SK-N-SH (cell line): ENCODE data around the gene LHX6. TPM values are rescaled to one million over a fixed set of nuclear protein-coding genes. Genes with fewer than 3 reads are reported as not detected.

Source experiments
- CTCF ChIA-PET: fragments of 300-600, 350-600 bp; formaldehyde crosslinking; extraction: SDS; loops from one replicate; lab custom pipeline; 2021; lab: Yijun Ruan, JAX
- POLR2A ChIA-PET: fragments of 350-600 bp; sonication (Branson Sonifier 250); formaldehyde crosslinking; extraction: SDS; loops from one replicate; lab custom pipeline; 2020; ENCODE audit warnings: antibody characterized with exemption, inconsistent platforms; lab: Yijun Ruan, JAX
- DNase-seq: peaks from one replicate; pipeline ENCODE4 v3.0.0; 2012
- H2AFZ ChIP-seq: fragments of 200-600 bp; sonication (generic); 2 replicates; pipeline ENCODE4 v1.8.1; 2016; ENCODE audit warnings: antibody characterized with exemption, mild to moderate bottlenecking, low read depth
- H3F3A ChIP-seq: fragments of 200-600 bp; sonication (generic); replicated peaks from 2 replicates; pipeline ENCODE3; 2016; ENCODE audit warnings: antibody characterized with exemption, mild to moderate bottlenecking; ENCODE audit not compliant: insufficient read depth
- H3K27ac ChIP-seq, 2 experiments: fragments of 200-500 bp in 1 of 2; fragments of 200-600 bp in 1 of 2; sonication (Bioruptor generic) in 1 of 2; sonication (generic), shearing (Covaris generic) in 1 of 2; 2 replicates each; pipeline versions ENCODE4 v1.5.1 to v1.6.1; 2014 to 2016; ENCODE audit warnings: low read depth in 2 of 2, inconsistent platforms in 1 of 2, low read length in 1 of 2, mild to moderate bottlenecking in 1 of 2, mixed read lengths in 1 of 2
- H3K27me3 ChIP-seq: fragments of 200-600 bp; sonication (generic), shearing (Covaris generic); 2 replicates; pipeline ENCODE4 v1.6.1; 2016; ENCODE audit warnings: mixed run types; ENCODE audit not compliant: insufficient read depth
- H3K36me3 ChIP-seq, 2 experiments: fragments of 200-500 bp in 1 of 2; fragments of 200-600 bp in 1 of 2; sonication (Bioruptor generic) in 1 of 2; sonication (generic) in 1 of 2; replicated peaks in 1 of 2; 2 replicates each; pipeline versions ENCODE3 to v1.5.1; 2014 to 2016; ENCODE audit warnings: low read length in 1 of 2, mild to moderate bottlenecking in 1 of 2; ENCODE audit not compliant: insufficient read depth in 2 of 2, control insufficient read depth in 1 of 2
- H3K4me1 ChIP-seq, 2 experiments: fragments of 200-500 bp in 1 of 2; fragments of 200-600 bp in 1 of 2; sonication (Bioruptor generic) in 1 of 2; sonication (generic), shearing (Covaris generic) in 1 of 2; 2 replicates each; pipeline versions ENCODE4 v1.5.1 to v1.6.1; 2014 to 2016; ENCODE audit warnings: low read depth in 1 of 2, low read length in 1 of 2, mixed run types in 1 of 2; ENCODE audit not compliant: insufficient read depth in 2 of 2, control insufficient read depth in 1 of 2
- H3K4me2 ChIP-seq: fragments of 200-600 bp; sonication (generic), shearing (Covaris generic); 2 replicates; pipeline ENCODE4 v1.6.1; 2017; ENCODE audit warnings: mixed run types
- H3K4me3 ChIP-seq, 2 experiments: fragments of 200-500 bp in 1 of 2; fragments of 200-600 bp in 1 of 2; sonication (Bioruptor generic) in 1 of 2; sonication (generic), shearing (Covaris generic) in 1 of 2; 2 replicates each; pipeline versions ENCODE4 v1.5.1 to v1.8.1; 2014 to 2016; ENCODE audit warnings: low read depth in 2 of 2, inconsistent platforms in 1 of 2, low read length in 1 of 2, mild to moderate bottlenecking in 1 of 2, mixed read lengths in 1 of 2, moderate library complexity in 1 of 2
- H3K79me2 ChIP-seq: fragments of 200-600 bp; sonication (generic); 2 replicates; pipeline ENCODE4 v1.8.1; 2017; ENCODE audit warnings: mild to moderate bottlenecking; ENCODE audit not compliant: insufficient read depth
- H3K9ac ChIP-seq: fragments of 200-600 bp; sonication (generic); 2 replicates; pipeline ENCODE4 v1.6.1; 2017; ENCODE audit warnings: mixed run types
- H3K9me2 ChIP-seq: fragments of 200-600 bp; sonication (generic); 2 replicates; pipeline ENCODE4 v1.6.1; 2017; ENCODE audit warnings: mixed run types
- H3K9me3 ChIP-seq: fragments of 200-600 bp; sonication (generic); 2 replicates; pipeline ENCODE4 v1.6.1; 2017; ENCODE audit warnings: mixed run types, mild to moderate bottlenecking, moderate library complexity
- H4K20me1 ChIP-seq: fragments of 200-600 bp; sonication (generic); 2 replicates; pipeline ENCODE4 v1.6.1; 2017; ENCODE audit warnings: mild to moderate bottlenecking, mixed run types; ENCODE audit not compliant: insufficient read depth
- ELF1 ChIP-seq: IDR thresholded peaks from 2 replicates; pipeline ENCODE4 v1.4.0; 2012
- EP300 ChIP-seq, 2 experiments: IDR thresholded peaks; 2 replicates each; pipeline versions ENCODE4 v1.4.0 to v1.6.1; 2012; ENCODE audit warnings: borderline replicate concordance in 1 of 2, low read depth in 1 of 2, low read length in 1 of 2
- FOSL2 ChIP-seq: IDR thresholded peaks from 2 replicates; pipeline ENCODE4 v1.4.0; 2012; ENCODE audit warnings: low read depth, mild to moderate bottlenecking, moderate library complexity, borderline replicate concordance
- FOXM1 ChIP-seq: IDR thresholded peaks from 2 replicates; pipeline ENCODE4 v1.4.0; 2012; ENCODE audit warnings: low read depth, mild to moderate bottlenecking
- GABPA ChIP-seq: IDR thresholded peaks from 2 replicates; pipeline ENCODE4 v1.4.0; 2012; ENCODE audit warnings: low read depth, mild to moderate bottlenecking
- MXI1 ChIP-seq: IDR thresholded peaks from 2 replicates; pipeline ENCODE4 v1.6.1; 2012; ENCODE audit warnings: mild to moderate bottlenecking, low read depth, low read length, improper control_type of control experiment
- RAD21 ChIP-seq: IDR thresholded peaks from 2 replicates; pipeline ENCODE4 v1.6.1; 2012; ENCODE audit warnings: mild to moderate bottlenecking, low read length
- RCOR1 ChIP-seq: fragments of 150-350 bp; IDR thresholded peaks from 2 replicates; pipeline ENCODE4 v1.6.1; 2017; ENCODE audit warnings: antibody characterized with exemption, low read length
- RFX5 ChIP-seq: IDR thresholded peaks from 2 replicates; pipeline ENCODE4 v1.6.1; 2012; ENCODE audit warnings: mild to moderate bottlenecking, improper control_type of control experiment, low read length
- SIN3A ChIP-seq: IDR thresholded peaks from 2 replicates; pipeline ENCODE4 v1.6.1; 2012; ENCODE audit warnings: low read depth, mild to moderate bottlenecking, low read length, moderate library complexity, borderline replicate concordance
- SMC3 ChIP-seq: IDR thresholded peaks from 2 replicates; pipeline ENCODE4 v1.6.1; 2012; ENCODE audit warnings: low read depth, low read length, improper control_type of control experiment
- TCF12 ChIP-seq: IDR thresholded peaks from 2 replicates; pipeline ENCODE4 v1.4.0; 2012
- WGBS: methylation state at CpG from one replicate; pipeline ENCODE4 v1.1.6; 2017; ENCODE audit warnings: low lambda C conversion rate; 5-methylcytosine and 5-hydroxymethylcytosine counted together
- polyA plus RNA-seq, 3 experiments: library from polyadenylated mRNA; depleted of rRNA; stranded (reverse); fragments of >200 nt; gene quantifications; 2 replicates each; pipeline ENCODE4 v1.2.3, GENCODE V29; 2012
- TF ChIP-seq, protein P1 (sequence below): fragments of 150-350 bp; IDR thresholded peaks from 2 replicates; pipeline ENCODE4 v1.6.1; 2016; ENCODE audit warnings: mild to moderate bottlenecking, low read depth, low read length
- TF ChIP-seq, protein P2 (sequence below): IDR thresholded peaks from 2 replicates; pipeline ENCODE4 v1.4.0; 2012; ENCODE audit warnings: low read depth, borderline replicate concordance
- TF ChIP-seq, protein P3 (sequence below): fragments of 150-350 bp; IDR thresholded peaks from 2 replicates; pipeline ENCODE4 v1.6.1; 2017; ENCODE audit warnings: antibody characterized with exemption, low read length, low read depth, borderline replicate concordance
- TF ChIP-seq, protein P4 (sequence below): IDR thresholded peaks from 2 replicates; pipeline ENCODE4; 2012
- TF ChIP-seq, protein P5 (sequence below): IDR thresholded peaks from 2 replicates; pipeline ENCODE4 v1.4.0; 2012; ENCODE audit warnings: low read depth, borderline replicate concordance

LHX6 gene
- polyA plus RNA-seq, 1 of the 3 experiments (the other 2 are of a cell fraction): 0.02 TPM

DNA sequence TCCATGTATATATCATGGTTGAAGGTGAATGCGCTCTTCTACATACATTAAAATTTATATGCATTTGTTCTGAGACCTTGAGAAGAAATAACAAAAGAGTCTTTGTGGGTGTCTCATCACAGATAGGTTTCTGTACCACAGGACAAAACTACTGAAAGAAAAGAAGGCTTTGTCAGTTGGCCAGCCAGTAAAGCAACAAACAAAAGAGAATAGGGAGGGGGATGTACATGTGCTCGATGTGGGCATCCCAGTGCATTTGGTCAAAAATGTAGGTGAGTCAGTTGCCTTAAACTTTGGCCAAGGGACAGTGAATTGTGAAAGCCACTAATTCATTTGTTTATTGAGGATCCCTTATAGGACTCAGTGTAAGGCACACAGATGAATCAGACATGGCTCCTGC lies 22.6 kb upstream of the LHX6 start:
- Histone ChIP-seq H2AFZ (no peak overlapping the region), H3K4me3 (no peak overlapping the region), H3K4me2 (no peak overlapping the region), H3K27ac (no peak overlapping the region), H3K9me2 (no peaks in the 10 kb centered on the region), H3K4me1 (peaks cover 0 to 6% of the 10 kb centered on the region in 2 experiments; a peak in 1 of 4 replicates), H4K20me1 (no peaks in the 10 kb centered on the region; the same call in 1 of the 2 replicates), H3F3A (no peaks in the 10 kb centered on the region), H3K79me2 (peaks cover 7% of the 10 kb centered on the region), H3K36me3 (peaks cover 38 to 56% of the 10 kb centered on the region in 2 experiments), H3K9ac (no peak overlapping the region), H3K9me3 (no peaks in the 10 kb centered on the region), H3K27me3 (no peaks in the 10 kb centered on the region)
- CTCF ChIA-PET: no interaction called here
- no peak for DNase-seq
- POLR2A ChIA-PET: no interaction called here
- 98% methylated on average over 2 of the region's 2 CpGs for WGBS
- TF ChIP-seq RAD21 (no peak), TCF12 (no peak), FOXM1 (no peak), SMC3 (no peak), ELF1 (no peak), MXI1 (no peak), SIN3A (no peak), RCOR1 (no peak), GABPA (no peak), FOSL2 (no peak), EP300 (IDR thresholded peaks at IDR 0.05; ENCODE audit: borderline replicate concordance in 1 of 2, low read depth in 1 of 2, low read length in 1 of 2) (no peak), RFX5 (no peak)
- TF ChIP-seq, protein P1, sequence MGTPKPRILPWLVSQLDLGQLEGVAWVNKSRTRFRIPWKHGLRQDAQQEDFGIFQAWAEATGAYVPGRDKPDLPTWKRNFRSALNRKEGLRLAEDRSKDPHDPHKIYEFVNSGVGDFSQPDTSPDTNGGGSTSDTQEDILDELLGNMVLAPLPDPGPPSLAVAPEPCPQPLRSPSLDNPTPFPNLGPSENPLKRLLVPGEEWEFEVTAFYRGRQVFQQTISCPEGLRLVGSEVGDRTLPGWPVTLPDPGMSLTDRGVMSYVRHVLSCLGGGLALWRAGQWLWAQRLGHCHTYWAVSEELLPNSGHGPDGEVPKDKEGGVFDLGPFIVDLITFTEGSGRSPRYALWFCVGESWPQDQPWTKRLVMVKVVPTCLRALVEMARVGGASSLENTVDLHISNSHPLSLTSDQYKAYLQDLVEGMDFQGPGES: no peak
- TF ChIP-seq, protein P2, sequence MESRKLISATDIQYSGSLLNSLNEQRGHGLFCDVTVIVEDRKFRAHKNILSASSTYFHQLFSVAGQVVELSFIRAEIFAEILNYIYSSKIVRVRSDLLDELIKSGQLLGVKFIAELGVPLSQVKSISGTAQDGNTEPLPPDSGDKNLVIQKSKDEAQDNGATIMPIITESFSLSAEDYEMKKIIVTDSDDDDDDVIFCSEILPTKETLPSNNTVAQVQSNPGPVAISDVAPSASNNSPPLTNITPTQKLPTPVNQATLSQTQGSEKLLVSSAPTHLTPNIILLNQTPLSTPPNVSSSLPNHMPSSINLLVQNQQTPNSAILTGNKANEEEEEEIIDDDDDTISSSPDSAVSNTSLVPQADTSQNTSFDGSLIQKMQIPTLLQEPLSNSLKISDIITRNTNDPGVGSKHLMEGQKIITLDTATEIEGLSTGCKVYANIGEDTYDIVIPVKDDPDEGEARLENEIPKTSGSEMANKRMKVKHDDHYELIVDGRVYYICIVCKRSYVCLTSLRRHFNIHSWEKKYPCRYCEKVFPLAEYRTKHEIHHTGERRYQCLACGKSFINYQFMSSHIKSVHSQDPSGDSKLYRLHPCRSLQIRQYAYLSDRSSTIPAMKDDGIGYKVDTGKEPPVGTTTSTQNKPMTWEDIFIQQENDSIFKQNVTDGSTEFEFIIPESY: no peak
- TF ChIP-seq, protein P3, sequence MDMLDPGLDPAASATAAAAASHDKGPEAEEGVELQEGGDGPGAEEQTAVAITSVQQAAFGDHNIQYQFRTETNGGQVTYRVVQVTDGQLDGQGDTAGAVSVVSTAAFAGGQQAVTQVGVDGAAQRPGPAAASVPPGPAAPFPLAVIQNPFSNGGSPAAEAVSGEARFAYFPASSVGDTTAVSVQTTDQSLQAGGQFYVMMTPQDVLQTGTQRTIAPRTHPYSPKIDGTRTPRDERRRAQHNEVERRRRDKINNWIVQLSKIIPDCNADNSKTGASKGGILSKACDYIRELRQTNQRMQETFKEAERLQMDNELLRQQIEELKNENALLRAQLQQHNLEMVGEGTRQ: no peak
- TF ChIP-seq, protein P4, sequence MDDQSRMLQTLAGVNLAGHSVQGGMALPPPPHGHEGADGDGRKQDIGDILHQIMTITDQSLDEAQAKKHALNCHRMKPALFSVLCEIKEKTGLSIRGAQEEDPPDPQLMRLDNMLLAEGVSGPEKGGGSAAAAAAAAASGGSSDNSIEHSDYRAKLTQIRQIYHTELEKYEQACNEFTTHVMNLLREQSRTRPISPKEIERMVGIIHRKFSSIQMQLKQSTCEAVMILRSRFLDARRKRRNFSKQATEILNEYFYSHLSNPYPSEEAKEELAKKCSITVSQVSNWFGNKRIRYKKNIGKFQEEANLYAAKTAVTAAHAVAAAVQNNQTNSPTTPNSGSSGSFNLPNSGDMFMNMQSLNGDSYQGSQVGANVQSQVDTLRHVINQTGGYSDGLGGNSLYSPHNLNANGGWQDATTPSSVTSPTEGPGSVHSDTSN: no peak
- TF ChIP-seq, protein P5, sequence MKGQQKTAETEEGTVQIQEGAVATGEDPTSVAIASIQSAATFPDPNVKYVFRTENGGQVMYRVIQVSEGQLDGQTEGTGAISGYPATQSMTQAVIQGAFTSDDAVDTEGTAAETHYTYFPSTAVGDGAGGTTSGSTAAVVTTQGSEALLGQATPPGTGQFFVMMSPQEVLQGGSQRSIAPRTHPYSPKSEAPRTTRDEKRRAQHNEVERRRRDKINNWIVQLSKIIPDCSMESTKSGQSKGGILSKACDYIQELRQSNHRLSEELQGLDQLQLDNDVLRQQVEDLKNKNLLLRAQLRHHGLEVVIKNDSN: no peak
